CD4-positive, alpha-beta T cell treated with Interleukin-4 for 1 hour (primary cell): ENCODE results near the gene MSANTD4.
"Not testable (repeated sequence)": the region's sequence is repeated elsewhere in the genome, so short reads cannot be mapped to it uniquely, and the experiment has no call there.

Experiments used
- DNase-seq, 2 donors: peaks; one replicate each; pipeline ENCODE4 v3.0.0-alpha.2; 2020 to 2022

The MSANTD4 gene

GRCh38 chr11:106012744-106013143 is 9.3 kb downstream of the MSANTD4 start:
- DNase-seq = no peak

- DNase-seq = no peak
These were observed 10.6 kb downstream of the MSANTD4 start for GRCh38 chr11:106011481-106011880.

GRCh38 chr11:106003094-106003493 is 18.9 kb downstream of the MSANTD4 start:
- not testable (repeated sequence) for DNase-seq

GRCh38 chr11:106001304-106002012 is 20.6 kb downstream of the MSANTD4 start:
- no peak for DNase-seq

- DNase-seq = no peak
These were observed 30.2 kb downstream of the MSANTD4 start for GRCh38 chr11:105991888-105992287.

GRCh38 chr11:105989124-105989523 is 32.9 kb downstream of the MSANTD4 start:
- no peak for DNase-seq

- DNase-seq = no peak
These were observed 33.8 kb downstream of the MSANTD4 start for GRCh38 chr11:105988197-105988596.

GRCh38 chr11:105986554-105986953 is 35.5 kb downstream of the MSANTD4 start:
- DNase-seq = no peak

- no peak for DNase-seq
These were observed 41.9 kb downstream of the MSANTD4 start for GRCh38 chr11:105979997-105980703.

GRCh38 chr11:105975128-105975527 is 46.9 kb downstream of the MSANTD4 start:
- no peak for DNase-seq

GRCh38 chr11:105969756-105970155 is 52.3 kb downstream of the MSANTD4 start:
- no peak for DNase-seq

- no peak for DNase-seq
These were observed 53.9 kb downstream of the MSANTD4 start for GRCh38 chr11:105968021-105968697.

- DNase-seq = no peak
These were observed 61.5 kb downstream of the MSANTD4 start for GRCh38 chr11:105960252-105961245.
